K562 (cell line): Measurements from ENCODE around the gene KCNC3. TPM values are rescaled to one million over a fixed set of nuclear protein-coding genes. Genes with fewer than 3 reads are reported as not detected.

Source experiments
- ARID4B ChIP-seq: sonication (generic); formaldehyde crosslinking; IDR thresholded peaks from 2 replicates; pipeline ENCODE4 v1.8.0; 2022; ENCODE audit warnings: mild to moderate bottlenecking, missing genetic modification reagents
- ELK3 ChIP-seq: fragments of 450-650 bp; formaldehyde crosslinking; IDR thresholded peaks from 2 replicates; pipeline ENCODE4 v1.4.0; 2020; ENCODE audit warnings: mild to moderate bottlenecking
- HOXB6 ChIP-seq: fragments of 250-450 bp; sonication (Bioruptor Pico); IDR thresholded peaks from 2 replicates; pipeline ENCODE4 v1.5.1; 2022; ENCODE audit warnings: mild to moderate bottlenecking, borderline replicate concordance
- MIER1 ChIP-seq: fragments of 450-650 bp; IDR thresholded peaks from 2 replicates; pipeline ENCODE4 v1.6.1; 2016; ENCODE audit warnings: antibody characterized with exemption, mild to moderate bottlenecking, low read depth
- MLLT1 ChIP-seq, 2 experiments: fragments of 450-650 bp; IDR thresholded peaks; 2 replicates each; pipeline ENCODE4 v1.6.1; 2016
- ZNF316 ChIP-seq: fragments of 450-650 bp; IDR thresholded peaks from 2 replicates; pipeline ENCODE4 v1.6.1; 2016
- polyA plus RNA-seq, 8 experiments: library from polyadenylated mRNA; depleted of rRNA in 4 of 8; stranded (reverse) in 5 of 8; unstranded in 3 of 8; fragments of >200 nt; fragmentation: Nextera tagmentation in 2 of 8; fragmentation: Illumina TruSeq in 1 of 8; extraction: Ambion mirVana in 2 of 8; extraction: Trizol in 1 of 8; gene quantifications; 2 replicates each; pipeline versions ENCODE4 v1.2.1 to v1.2.3, GENCODE V29; 2011 to 2014; ENCODE audit warnings: inconsistent platforms in 1 of 8, missing spikeins in 1 of 8
- total RNA-seq, 7 experiments: library from RNA; depleted of rRNA in 6 of 7; stranded (reverse); fragments of >200 nt in 6 of 7; fragmentation: Illumina TruSeq in 2 of 7; extraction: Trizol in 2 of 7; gene quantifications; 2 replicates each; pipeline versions ENCODE4 v1.2.1 to v1.2.3, GENCODE V29; 2011 to 2021; ENCODE audit warnings: low replicate concordance in 1 of 7

Gene KCNC3
- total and polyA plus RNA-seq, 9 of the 15 experiments (the other 6 are each of a cell fraction or from before 2014, with no cell fraction given) = 0.03 to 26.2 (median 2.0) TPM

GRCh38 chr19:50333235-50333736 lies 4.1 kb upstream of the KCNC3 start (continued):
- peak; percentile 47 for TF ChIP-seq ARID4B (CRISPR knock-in tag)
- no peak for TF ChIP-seq ELK3 (CRISPR knock-in tag)
- no peak for TF ChIP-seq MLLT1 (IDR thresholded peaks at IDR 0.05)
- TF ChIP-seq HOXB6 (CRISPR knock-in tag) = no peak
- TF ChIP-seq MIER1 = no peak
- TF ChIP-seq ZNF316 = no peak
